HCT116 (cell line): ENCODE data around the gene RHEBL1.

Experiments used
- CEBPB ChIP-seq: IDR thresholded peaks from 2 replicates; pipeline ENCODE4 v1.6.1; 2012; ENCODE audit warnings: low read depth
- CTCF ChIP-seq, 3 experiments: fragments of 200-600 bp in 1 of 3; sonication (generic) in 1 of 3; IDR thresholded peaks in 2 of 3; conservative IDR thresholded peaks in 1 of 3; 2 replicates each; pipeline ENCODE4 v1.5.1; 2012 to 2017; ENCODE audit warnings: low read depth in 2 of 3, low read length in 2 of 3, antibody characterized with exemption in 1 of 3, borderline replicate concordance in 1 of 3, control low read depth in 1 of 3, mild to moderate bottlenecking in 1 of 3, mixed read lengths in 1 of 3, mixed run types in 1 of 3, moderate library complexity in 1 of 3; ENCODE audit not compliant: insufficient read depth in 1 of 3
- EZH2 ChIP-seq: fragments of 200-600 bp; sonication (generic); IDR thresholded peaks from 2 replicates; pipeline ENCODE4 v1.6.1; 2017; ENCODE audit warnings: antibody characterized with exemption, mixed run types
- EZH2phosphoT487 ChIP-seq: fragments of 200-600 bp; IDR thresholded peaks from 2 replicates; pipeline ENCODE4 v1.6.1; 2018; ENCODE audit warnings: antibody characterized with exemption, borderline replicate concordance
- JUND ChIP-seq: IDR thresholded peaks from 2 replicates; pipeline ENCODE4 v1.6.1; 2012
- POLR2A ChIP-seq: IDR thresholded peaks from 2 replicates; pipeline ENCODE4 v1.7.0; 2011; ENCODE audit warnings: borderline replicate concordance; ENCODE audit not compliant: insufficient read depth, insufficient read length; ENCODE audit errors: extremely low read depth
- POLR2AphosphoS5 ChIP-seq: IDR thresholded peaks from 2 replicates; pipeline ENCODE4 v1.6.1; 2011; ENCODE audit warnings: mild to moderate bottlenecking, low read depth, low read length, moderate library complexity
- SIN3A ChIP-seq: IDR thresholded peaks from 2 replicates; pipeline ENCODE4 v1.6.1; 2012; ENCODE audit warnings: low read depth
- SRF ChIP-seq: IDR thresholded peaks from 2 replicates; pipeline ENCODE4 v1.6.1; 2012; ENCODE audit warnings: low read depth
- YY1 ChIP-seq: IDR thresholded peaks from 2 replicates; pipeline ENCODE4 v1.6.1; 2011; ENCODE audit warnings: low read length, low read depth, moderate library complexity, mild to moderate bottlenecking; ENCODE audit not compliant: insufficient replicate concordance; ENCODE audit errors: extremely low read depth
- ZFX ChIP-seq: fragments of 450-650 bp; IDR thresholded peaks from 2 replicates; pipeline ENCODE4 v1.6.1; 2017
- TF ChIP-seq, protein P1 (sequence below): IDR thresholded peaks from 2 replicates; pipeline ENCODE4 v1.6.1; 2012
- TF ChIP-seq, protein P2 (sequence below): IDR thresholded peaks from 2 replicates; pipeline ENCODE4 v1.6.1; 2012

GRCh38 chr12:49069507-49070346 lies at the start of gene RHEBL1:
- peak in 2 of 3 experiments; percentile 10 to 25; a peak in 1 of 6 replicates for TF ChIP-seq CTCF (IDR thresholded peaks at IDR 0.05 in 2 of 3, conservative IDR thresholded peaks at IDR 0.05 in 1 of 3; ENCODE audit: borderline replicate concordance in 1 of 3, insufficient read depth in 1 of 3, low read depth in 2 of 3, low read length in 2 of 3)
- TF ChIP-seq POLR2A: no peak
- TF ChIP-seq YY1: peak; percentile 3
- no peak for TF ChIP-seq EZH2phosphoT487
- TF ChIP-seq CEBPB: no peak
- peak; percentile 24; the same call in 1 of the 2 replicates for TF ChIP-seq POLR2AphosphoS5
- no peak for TF ChIP-seq EZH2
- TF ChIP-seq, protein P1, sequence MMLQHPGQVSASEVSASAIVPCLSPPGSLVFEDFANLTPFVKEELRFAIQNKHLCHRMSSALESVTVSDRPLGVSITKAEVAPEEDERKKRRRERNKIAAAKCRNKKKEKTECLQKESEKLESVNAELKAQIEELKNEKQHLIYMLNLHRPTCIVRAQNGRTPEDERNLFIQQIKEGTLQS: no peak
- TF ChIP-seq JUND: no peak
- TF ChIP-seq, protein P2, sequence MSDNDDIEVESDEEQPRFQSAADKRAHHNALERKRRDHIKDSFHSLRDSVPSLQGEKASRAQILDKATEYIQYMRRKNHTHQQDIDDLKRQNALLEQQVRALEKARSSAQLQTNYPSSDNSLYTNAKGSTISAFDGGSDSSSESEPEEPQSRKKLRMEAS: peak; percentile 92
- no peak for TF ChIP-seq ZFX
- TF ChIP-seq SRF: no peak
- peak; percentile 79 for TF ChIP-seq SIN3A
